Globus pallidus (tissue), 1 donor: ENCODE data around the gene TENT4A.

Source experiments
- DNase-seq: peaks from one replicate; pipeline ENCODE4 v3.0.0-alpha.2; 2015; ENCODE audit warnings: low spot score

The TENT4A gene

DNA sequence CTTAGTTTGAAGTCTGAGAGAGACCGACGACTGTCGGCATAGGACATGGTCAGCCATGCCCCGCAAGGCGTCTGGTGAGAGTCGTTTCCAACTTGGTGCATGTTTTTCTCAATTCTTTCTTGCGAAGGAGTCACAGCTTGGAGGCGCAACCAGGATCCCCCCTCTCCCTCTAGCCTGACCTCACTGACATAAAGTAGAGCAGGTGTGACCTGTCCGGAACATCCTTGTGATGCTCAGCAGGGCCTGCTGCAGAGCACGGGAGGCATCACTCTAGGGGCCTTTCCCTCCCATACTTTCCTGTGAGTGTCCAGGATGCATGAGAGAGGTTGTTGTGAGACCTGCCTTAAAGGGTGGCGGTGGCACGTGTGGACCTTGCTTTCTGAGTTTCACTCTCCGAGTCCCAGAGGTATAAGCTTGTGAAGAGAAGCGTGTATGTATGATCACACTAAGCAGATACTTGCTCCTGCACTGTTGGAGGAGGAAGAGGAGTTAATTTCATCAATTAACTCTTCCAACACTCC is 5.0 kb downstream of the TENT4A start:
- DNase-seq: no peak

DNA sequence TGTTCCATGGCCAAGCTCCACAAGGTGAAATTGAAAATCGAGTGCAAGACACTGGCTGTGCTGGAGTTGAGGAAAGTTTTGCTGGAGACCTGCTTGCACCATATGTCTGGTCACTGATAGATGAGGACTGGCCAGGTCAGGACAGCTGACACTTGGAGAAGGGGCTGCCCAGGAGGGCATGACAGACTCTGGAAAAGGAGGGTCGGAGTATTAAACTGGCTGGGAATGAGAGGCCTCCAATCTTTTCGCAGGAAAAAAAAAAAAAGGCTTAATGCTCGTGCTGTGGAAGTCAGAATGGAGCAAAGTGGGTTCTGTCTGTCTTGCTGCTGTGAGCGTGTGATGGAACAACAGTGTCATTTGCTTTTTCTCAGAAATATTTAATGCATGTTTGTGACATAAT is 5.5 kb downstream of the TENT4A start:
- no peak for DNase-seq

DNA sequence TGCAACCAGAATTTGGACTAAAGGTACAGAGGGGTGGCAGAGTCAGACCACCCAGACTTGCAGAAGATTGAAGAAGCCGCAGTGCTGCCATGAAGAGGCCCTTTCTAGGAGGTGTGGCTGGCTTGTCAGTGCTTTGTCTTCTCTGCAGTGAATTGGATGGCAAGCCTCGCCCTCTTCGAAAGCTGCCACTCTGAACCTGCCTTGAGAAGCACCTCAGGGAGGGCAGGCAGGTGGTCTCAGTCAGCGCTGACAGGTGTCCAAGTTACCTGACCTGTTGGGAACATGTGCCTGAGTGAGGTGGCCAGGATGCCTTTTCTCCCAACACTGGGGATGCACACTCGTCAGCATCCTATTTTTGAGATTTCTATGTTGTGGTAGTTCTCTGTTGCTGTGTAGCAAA is 6.2 kb downstream of the TENT4A start:
- DNase-seq: no peak

GRCh38 chr5:6719896-6720560 is 6.8 kb downstream of the TENT4A start:
- no peak for DNase-seq

DNA sequence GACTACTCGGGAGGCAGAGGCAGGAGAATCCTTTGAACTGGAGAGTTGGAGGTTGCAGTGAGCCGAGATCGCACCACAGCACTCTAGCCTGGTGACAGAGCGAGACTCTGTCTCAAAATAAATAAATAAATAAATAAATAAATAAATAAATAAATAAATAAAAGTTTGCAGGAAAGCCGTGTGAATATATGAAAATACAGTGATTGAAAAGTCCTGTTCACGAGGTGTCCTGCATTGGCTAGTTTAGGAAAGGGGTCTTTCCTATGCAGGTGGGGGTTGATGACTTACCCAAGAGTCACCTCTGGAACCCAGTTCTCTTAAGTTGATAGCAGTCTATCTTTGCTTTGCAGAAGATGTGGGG is 7.3 kb downstream of the TENT4A start:
- no peak for DNase-seq

DNA sequence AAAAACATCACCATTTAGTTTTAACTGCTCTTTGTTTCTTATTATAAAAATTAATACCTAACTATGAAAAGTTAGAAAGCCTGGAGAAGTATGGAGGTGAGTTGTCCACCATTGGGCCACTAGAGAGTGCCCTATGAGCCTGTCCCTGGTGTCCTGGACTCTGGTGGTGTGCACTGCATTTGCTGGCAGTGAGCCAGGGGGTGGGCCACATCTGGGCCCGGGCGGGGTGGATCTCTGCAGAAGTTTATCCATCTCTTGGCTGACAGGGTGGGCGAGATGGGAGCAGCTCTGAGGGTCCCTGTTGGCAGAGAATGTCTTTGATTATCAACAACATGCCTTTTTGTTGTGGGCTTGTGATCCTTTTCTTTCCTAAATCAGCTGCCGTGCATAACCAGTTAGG is 8.2 kb downstream of the TENT4A start:
- no peak for DNase-seq

- DNase-seq: no peak
Observed at GRCh38 chr5:6722015-6722414, 8.8 kb downstream of the TENT4A start.

DNA sequence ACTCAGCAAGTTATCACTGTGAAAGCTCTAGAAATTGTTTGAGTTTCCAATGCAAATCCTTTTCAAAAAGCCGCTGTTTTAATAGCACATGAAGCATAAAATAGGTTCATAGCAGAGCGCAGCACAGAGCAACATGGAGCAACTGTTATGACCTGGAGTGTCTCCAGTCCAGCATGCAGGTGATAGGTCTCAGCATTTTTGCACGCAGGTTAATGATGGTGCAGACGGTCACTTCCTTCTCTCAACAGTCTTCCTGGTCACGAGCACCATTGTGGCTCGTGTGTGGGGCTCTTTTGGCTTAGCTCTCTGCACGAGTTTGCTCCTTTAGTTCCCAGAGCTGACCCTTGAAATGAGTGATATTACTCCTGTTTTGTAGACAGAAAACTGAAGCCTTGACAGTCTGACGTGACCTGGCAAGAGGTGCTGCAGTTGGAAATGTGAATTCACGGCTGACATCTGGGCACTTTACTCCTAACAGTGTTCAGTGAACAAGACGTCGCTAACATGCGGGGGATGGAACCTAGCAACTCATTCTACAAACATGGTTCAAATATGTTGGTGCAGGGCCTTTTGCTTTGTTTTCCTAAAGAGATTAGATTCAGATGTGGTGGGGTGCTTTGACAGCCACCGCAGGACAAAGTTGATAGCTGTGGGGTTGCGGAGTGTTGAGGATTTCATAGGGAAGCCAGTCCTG is 10.0 kb downstream of the TENT4A start:
- DNase-seq: no peak

DNA sequence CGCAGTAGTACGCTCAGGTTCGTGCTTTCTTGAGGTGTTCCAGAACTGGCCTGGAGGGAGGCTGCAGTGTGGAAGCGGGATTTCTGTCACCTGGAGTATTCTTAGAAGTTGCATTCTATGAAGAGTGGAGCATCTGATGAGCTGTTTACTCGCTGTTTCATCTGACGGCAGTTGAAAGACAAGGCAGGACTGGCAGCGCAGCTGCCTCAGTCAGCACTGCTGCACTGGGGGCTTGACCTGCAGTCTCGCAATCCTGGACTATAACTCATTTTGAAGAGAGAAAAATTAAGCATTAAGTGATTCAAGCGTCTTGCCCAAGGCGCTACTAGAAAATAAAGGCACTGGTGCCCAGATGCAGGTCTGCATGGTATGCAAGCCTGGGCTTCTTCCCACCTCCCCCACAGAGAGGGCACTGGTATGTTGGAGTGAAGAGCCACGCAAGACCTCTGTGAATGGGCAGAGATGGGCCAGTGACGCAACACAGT is 10.6 kb downstream of the TENT4A start:
- no peak for DNase-seq

- DNase-seq: no peak
Observed at GRCh38 chr5:6724321-6724929, 11.2 kb downstream of the TENT4A start.

- DNase-seq: no peak
Observed at GRCh38 chr5:6725421-6725820, 12.2 kb downstream of the TENT4A start.

GRCh38 chr5:6726006-6726405 is 12.8 kb downstream of the TENT4A start:
- no peak for DNase-seq

DNA sequence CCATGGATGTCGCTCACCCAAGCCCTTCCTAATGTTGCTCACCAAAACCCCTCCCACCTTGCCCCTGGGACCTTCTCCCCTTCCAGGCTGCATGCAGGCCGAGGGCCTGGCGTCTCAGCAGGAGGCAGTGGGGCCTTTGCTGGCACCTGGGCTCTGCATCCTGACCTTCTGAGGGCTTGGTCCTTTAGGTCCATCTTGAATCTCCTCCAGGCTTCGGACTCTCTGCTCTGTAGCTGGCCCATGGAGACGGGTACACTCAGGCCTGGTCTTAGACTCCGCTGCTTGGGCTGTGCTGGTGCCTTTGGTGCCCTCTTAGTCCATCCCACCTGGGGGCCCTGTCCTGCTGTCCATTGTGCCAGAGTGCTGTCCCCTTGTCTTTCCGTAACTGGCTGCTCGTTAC is 14.0 kb downstream of the TENT4A start:
- DNase-seq: no peak

DNA sequence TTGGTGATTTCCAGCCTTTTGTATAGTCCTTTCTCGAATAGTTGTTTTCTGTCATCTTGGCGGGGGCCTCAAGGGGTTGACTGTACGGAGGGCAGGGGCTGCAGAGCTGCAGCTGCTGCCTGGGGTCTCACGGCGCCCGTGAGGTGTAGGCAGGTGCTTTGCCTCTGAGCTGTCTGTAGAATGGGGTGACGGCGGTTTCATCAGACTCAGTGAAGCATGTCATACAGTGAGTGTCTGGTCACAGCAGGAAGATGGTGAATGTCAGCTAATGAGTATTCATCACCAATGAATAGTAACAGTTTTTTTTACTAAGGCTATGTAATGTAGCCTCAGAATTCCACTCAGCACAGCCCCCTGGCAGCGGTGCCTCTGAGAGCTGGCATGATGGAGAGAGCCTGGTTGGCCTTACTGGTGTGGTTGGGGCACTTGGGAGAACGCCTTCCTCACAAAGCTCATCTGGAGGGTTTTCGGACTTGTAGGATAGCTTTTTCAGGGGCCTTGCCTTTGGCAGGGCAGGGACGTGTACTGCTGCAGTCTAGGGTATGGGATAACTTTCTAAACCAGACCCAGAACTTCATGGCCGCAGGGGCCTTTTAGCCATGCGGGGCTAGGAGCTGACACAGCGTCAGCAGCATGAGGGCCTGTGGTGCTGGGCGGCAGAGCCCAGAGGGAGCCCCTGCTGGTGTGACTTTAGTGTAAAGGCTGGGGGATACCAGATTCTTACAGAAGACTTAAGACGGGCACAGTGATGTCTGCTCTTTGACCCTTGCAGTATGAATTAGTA is 15.0 kb downstream of the TENT4A start:
- DNase-seq: no peak

DNA sequence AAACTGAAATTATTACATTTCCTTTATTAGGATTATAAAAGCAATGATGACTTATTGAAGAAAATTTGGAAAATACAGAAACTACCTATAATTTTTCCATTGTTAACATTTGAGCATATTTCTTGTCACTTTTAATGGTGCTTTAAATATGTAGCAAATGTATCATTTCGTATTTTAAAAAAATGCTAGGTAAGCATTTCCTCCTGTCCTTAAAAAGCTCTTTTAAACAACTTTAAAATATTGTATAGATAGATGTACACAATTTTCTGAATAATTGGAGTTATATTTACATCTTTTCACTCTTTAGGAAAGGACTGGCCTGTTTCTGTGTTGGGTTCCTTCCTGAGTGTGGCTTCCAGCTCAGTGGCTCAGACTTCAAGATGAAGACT is 15.6 kb downstream of the TENT4A start:
- DNase-seq: no peak

DNA sequence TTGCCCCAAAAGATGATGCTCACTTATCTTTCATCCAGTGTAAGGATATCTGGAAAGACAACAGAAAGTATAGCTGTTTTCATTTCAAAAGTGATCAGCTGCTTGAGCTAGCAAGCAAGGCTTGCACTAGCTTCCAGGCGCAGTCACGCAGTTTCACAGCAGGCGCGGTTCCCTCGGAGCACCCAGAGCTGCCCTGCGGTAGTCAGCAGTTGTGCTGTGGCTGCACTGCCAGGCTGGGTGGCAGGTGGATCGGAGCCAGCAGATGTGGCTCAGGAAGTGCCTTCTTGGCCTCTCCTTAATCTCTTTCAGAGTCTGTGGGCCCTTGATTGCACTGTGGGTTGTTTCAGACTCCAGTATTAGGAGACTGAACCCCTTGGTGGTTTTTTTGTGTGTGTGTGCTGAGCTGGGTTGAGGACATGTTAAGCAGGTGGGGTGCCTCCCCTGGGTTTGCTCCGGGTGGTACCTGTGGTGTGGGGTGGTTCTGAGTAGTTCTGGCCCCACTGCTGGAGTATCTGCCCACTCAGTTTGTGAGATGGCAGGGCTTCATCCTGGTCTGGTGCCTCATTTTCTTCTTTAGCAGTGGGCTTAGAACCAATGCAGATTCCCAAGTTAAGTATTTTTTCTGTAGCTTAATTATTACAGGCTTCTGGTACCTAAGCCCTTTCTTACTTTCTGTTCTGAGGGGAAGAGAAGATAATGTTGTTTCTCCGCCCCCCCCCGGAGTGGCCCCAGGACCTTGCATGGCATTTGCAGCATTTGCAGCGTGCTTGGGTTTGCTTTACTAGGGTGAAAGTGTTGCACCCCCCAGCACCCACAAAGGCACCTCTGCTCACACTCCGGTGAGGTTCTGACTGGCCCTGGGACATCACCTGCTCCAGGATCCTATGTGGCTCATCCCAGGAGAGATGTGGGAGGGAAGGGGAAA is 16.4 kb downstream of the TENT4A start:
- no peak for DNase-seq

GRCh38 chr5:6730407-6730806 is 17.2 kb downstream of the TENT4A start:
- no peak for DNase-seq

- DNase-seq: no peak
Observed at GRCh38 chr5:6730807-6731206, 17.6 kb downstream of the TENT4A start.

- no peak for DNase-seq
Observed at GRCh38 chr5:6731465-6732237, 18.4 kb downstream of the TENT4A start.

DNA sequence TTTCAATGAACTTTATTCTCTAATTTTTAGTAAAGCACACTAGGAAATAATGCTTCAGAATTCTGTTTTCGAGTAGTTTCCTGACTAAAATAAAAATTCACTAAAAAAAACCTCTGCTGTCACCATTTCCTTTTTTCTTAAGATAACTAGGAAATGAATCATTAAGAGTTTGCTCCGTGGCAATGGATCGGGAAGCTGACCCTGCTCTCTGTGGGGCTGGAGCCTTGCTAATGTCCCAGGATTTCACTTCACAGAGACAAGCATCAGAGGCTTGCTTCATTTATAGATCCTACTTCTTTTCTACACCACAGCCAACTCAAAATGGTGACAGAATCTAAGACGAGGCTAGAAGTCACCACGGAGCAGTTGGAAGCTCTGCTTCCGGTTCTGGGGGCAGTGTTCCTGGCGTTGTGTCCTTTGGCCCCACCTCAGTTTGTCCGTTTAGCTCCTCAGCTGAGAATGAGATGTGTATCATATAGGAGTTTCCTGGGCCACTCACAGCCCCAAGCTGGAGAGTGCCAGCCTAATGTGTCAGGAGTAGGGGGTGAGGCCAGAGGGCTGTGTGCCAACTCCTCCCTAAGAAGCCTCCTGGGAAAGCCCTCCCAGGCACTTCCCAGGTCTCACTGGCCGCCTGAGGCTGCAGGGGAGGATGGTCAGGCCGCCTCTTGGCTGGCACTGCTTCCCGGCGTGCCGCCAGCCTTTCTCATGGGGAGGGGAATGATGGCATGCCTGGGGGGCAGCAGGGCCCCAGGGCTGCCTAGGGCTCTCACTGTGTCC is 19.6 kb downstream of the TENT4A start:
- DNase-seq: no peak
